Adrenal gland (tissue), 5 donors: ENCODE data around the gene BPIFB6.

Experiments
- CTCF ChIP-seq, 6 experiments: fragments of 450-650 bp in 4 of 6; fragments of 200-600 bp in 2 of 6; sonication (generic) in 1 of 6; IDR thresholded peaks; 1 replicate in 5 of 6; 2 replicates in 1 of 6; pipeline versions ENCODE4 v1.5.1 to v1.8.0; 2016 to 2021; ENCODE audit warnings: antibody characterized with exemption in 6 of 6, mild to moderate bottlenecking in 2 of 6, moderate library complexity in 1 of 6
- POLR2A ChIP-seq, 2 donors: fragments of 450-650 bp; IDR thresholded peaks; one replicate each; pipeline ENCODE4 v1.6.1; 2017; ENCODE audit warnings: antibody characterized with exemption in 2 of 2, mild to moderate bottlenecking in 2 of 2, moderate library complexity in 1 of 2
- donor health status: DM: no; HTN: no; CAD: no.

GRCh38 chr20:33034115-33034514 lies 2.7 kb downstream of the BPIFB6 start:
- no peak for TF ChIP-seq CTCF (IDR thresholded peaks at IDR 0.05)
- no peak for TF ChIP-seq POLR2A (IDR thresholded peaks at IDR 0.05)
